C4-2B (cell line): ENCODE data around the gene UBA3.

ENCODE experiments used
- H3K27ac ChIP-seq: fragments of 450-650 bp; 2 replicates; pipeline ENCODE4 v1.5.1; 2017
- ZFX ChIP-seq: fragments of 450-650 bp; IDR thresholded peaks from 2 replicates; pipeline ENCODE4 v1.6.1; 2017
- TF ChIP-seq, protein P1 (sequence below): fragments of 450-650 bp; conservative IDR thresholded peaks from 2 replicates; pipeline ENCODE4 v1.5.1; 2017; ENCODE audit warnings: mild to moderate bottlenecking

The UBA3 gene

DNA sequence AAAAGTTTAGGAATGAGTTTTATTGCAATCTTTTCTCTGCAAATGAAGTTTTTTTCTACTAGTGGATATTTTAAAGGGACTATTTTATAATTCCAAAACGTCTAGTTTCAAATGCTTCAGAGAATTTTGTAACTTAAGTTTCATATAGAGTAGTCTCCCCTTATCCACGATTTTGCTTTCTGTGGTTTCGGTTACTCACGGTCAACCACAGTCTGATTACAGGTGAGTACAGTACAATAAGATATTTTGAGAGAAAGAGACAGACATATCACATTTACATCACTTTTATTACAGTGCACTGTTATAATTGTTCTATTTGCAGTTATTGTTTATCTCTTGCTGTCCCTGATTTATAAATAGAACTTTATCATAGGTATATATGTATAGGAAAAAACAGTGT, 59.3 kb downstream of the UBA3 start:
- TF ChIP-seq, protein P1, sequence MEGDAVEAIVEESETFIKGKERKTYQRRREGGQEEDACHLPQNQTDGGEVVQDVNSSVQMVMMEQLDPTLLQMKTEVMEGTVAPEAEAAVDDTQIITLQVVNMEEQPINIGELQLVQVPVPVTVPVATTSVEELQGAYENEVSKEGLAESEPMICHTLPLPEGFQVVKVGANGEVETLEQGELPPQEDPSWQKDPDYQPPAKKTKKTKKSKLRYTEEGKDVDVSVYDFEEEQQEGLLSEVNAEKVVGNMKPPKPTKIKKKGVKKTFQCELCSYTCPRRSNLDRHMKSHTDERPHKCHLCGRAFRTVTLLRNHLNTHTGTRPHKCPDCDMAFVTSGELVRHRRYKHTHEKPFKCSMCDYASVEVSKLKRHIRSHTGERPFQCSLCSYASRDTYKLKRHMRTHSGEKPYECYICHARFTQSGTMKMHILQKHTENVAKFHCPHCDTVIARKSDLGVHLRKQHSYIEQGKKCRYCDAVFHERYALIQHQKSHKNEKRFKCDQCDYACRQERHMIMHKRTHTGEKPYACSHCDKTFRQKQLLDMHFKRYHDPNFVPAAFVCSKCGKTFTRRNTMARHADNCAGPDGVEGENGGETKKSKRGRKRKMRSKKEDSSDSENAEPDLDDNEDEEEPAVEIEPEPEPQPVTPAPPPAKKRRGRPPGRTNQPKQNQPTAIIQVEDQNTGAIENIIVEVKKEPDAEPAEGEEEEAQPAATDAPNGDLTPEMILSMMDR = no peak
- TF ChIP-seq ZFX = no peak

DNA sequence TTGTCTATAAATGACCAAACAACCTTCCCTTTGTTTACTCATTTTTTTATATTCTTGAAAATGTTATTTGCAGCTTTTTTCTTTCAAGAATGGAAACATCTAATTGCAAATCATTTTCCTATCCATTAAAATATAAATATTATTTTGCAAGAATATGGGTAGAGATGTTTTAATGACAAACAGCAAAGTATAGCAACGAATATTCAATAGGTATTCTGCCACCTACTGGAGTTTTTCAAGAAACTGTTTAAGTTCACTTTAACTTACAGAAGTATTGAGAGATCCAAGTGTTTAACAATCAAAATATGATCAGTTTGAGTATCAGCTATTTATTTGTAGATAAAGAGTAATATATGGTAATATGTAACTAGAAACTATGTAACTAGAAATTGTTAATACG, 59.7 kb downstream of the UBA3 start:
- TF ChIP-seq, protein P1 = peak; percentile 58
- no peak for TF ChIP-seq ZFX
- H3K27ac ChIP-seq = no peak overlapping the region

More for the DNA sequence above, 59.3 kb downstream of the UBA3 start:
- no peak overlapping the region for H3K27ac ChIP-seq

DNA sequence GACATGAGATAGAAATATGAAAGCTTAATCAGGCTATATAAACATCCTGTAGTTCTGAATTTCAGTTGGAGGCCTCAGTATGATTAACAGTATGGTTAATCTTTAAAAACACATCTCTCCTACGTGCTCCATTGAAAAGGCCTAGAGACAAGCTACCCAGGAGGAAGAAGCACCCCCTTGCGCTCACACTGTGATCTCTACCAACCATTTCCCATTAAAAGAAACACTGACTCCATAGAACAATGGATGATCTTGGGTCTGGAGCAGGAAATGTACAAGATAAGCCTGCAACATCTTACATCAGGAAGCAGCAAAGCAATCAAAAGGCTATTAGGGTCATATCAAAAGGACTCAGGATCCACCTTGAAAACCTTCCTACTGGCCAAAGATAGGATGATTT, 63.3 kb downstream of the UBA3 start:
- no peak overlapping the region for H3K27ac ChIP-seq
- no peak for TF ChIP-seq ZFX
- TF ChIP-seq, protein P1 = no peak

DNA sequence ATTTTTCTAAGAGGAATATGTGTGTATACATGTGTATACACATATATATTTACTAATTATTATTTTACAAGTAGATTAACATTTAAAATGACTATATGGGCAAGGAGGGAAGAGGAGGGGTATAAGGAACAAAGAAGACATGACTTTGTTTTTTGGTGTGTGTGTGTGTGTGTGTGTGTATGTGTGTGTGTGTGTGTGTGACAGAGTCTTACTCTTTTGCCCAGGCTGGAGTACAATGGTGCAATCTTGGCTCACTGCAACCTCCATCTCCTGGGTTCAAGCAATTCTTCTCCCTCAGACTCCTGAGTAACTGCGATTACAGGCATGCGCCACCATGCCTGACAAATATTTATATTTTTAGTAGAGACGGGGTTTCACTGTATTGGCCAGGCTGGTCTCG, 64.1 kb downstream of the UBA3 start:
- TF ChIP-seq ZFX = no peak
- TF ChIP-seq, protein P1 = no peak
- no peak overlapping the region for H3K27ac ChIP-seq

DNA sequence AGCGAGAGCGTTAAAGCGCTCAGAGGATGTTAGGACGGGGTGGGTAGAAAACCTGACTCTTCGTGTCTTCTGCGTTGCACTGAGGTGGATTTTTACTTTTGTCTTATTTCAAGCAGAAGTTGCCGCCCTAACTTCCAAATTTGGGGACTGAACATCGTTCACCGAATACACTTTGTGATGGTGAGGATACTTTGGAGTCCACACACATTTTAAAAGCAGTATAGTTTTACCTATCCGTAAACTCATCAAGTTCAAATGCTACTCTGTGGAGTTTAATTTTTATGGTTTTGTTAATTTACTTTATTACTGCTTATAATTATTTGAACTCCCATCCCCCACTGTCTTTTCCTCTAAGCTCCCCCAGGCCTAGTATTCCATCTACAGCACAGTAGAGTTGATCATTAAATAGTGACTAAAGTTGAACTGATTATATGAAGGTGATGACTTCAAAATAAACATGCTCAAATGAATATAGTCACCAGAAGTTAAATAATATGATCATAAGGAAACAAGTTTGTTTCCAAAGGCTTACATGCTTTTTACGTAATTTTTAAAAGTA, 66.1 kb downstream of the UBA3 start:
- H3K27ac ChIP-seq = peak overlapping the region; percentile 88
- TF ChIP-seq, protein P1 = no peak
- no peak for TF ChIP-seq ZFX

DNA sequence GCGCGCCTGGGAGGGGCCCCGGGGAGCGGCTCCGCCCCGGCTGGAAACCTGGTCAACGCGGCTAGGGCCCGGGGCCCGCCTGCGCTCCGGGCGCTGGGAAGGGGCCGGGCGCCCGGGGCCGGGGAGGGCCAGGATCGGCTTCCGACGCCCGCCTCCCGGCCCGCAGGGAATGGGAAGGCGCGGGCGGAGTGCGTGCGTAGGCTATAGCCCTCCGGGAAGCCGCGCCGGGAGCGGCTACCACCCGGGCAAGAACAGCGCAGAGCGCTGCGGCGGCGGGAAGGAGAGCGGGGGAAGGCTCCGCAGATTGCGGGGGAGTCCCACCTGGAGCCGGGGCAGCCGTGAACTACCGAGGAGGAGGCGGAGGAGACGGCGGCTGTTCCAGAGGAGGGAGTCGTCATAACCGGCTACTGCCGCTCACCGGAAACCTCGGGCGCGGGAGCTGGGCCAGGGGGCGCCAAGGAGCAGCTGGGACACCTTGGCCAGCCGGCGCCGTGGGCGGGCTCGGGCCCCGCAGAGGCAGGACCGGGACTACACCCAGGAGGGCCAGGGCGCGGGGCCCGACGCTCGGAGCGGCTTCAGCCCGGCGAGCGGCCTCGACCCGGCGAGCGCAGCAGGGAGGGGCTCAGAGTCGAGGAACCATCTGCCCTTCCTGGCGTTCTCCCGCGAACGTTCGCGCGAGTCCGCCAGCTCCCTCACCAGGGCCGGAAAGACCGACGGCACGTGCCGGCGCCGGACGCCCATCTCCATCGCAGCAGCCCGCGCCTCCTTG, 66.7 kb downstream of the UBA3 start, which contains the start of gene EOGT:
EOGT (minus strand) TSS at position 432 of the 769 bp plus-strand sequence. CDS start 3,838 bp downstream, outside the sequence.
- H3K27ac ChIP-seq = peak within 1 kb of the TSS; percentile 88
- peak; percentile 64 for TF ChIP-seq ZFX
- TF ChIP-seq, protein P1 = peak; percentile 74

DNA sequence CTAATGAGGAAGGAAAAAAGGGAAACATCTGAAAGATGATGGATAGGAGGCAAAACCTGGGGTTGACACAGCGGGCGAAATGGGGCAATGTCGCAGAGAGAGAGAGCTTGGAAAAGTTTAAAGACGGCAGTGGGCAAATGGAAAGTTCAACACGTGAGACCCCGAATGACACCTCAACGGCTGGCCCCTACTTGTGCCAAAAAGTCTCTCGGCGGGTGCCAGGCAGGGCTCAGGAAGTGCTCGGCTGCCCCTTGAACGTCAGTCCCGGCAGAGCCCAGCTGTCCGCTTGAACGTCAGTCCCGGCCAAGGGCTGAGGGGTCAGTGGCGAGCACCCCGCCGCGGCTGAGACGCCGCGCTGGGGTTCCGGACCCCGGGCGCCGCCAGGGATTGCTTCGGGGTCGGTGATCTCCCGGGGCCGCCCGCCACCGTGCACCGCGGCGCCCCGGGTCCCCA, 67.3 kb downstream of the UBA3 start:
- peak overlapping the region; percentile 88 for H3K27ac ChIP-seq
- no peak for TF ChIP-seq ZFX
- TF ChIP-seq, protein P1 = no peak
